B cell (primary cell): ENCODE data around the gene SLC9A9.

ENCODE experiments used
- CTCF ChIP-seq: fragments of 200-600 bp; IDR thresholded peaks from one replicate; pipeline ENCODE4 v1.8.0; 2022; ENCODE audit warnings: antibody characterized with exemption, mild to moderate bottlenecking
- EZH2 ChIP-seq: IDR thresholded peaks from 2 replicates; pipeline ENCODE4 v1.6.1; 2012; ENCODE audit warnings: borderline replicate concordance, low read depth, mild to moderate bottlenecking, moderate library complexity, low read length; ENCODE audit not compliant: insufficient read depth, poor library complexity, severe bottlenecking

- no peak for TF ChIP-seq CTCF
- no peak for TF ChIP-seq EZH2
These were observed 213.8 kb downstream of the SLC9A9 start for GRCh38 chr3:143634427-143634826.
